ENCODE results near the gene SPRR3. TPM values are rescaled to one million over a fixed set of nuclear protein-coding genes. Genes with fewer than 3 reads are reported as not detected.
A peak's percentile ranks its signal among the peaks of the same experiment; 100 is the strongest.

The SPRR3 gene
- total RNA-seq, 1 donor from 2014 or later, result not detected

DNA sequence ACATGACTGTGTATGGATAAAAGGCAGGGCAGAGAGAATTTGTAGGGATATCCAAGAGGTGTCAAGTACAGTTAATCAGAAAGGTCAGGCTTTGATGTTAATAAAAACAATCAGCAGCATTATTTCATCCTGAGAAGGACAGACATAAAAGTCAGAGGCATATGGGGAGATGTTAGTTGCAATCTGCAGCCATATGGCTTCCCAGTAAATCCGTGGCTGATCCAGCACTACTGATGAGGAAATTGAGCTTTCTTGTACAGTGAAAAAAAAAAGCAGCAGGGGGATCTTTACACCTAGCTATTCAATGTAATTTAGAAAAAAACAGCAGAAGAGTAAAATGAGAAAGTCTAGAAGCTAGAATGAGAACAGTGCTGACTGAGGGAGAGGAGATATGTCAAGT is 27.2 kb downstream of the SPRR3 start:
- no peak for TF ChIP-seq CTCF (IDR thresholded peaks at IDR 0.05; ENCODE audit: unreplicated experiment)
- Mint-ChIP-seq H3K36me3 (ENCODE audit: insufficient read depth) (no peaks in the 10 kb centered on the region), H3K9me3 (ENCODE audit: low read depth) (no peaks in the 10 kb centered on the region), H3K4me3 (ENCODE audit: low read depth) (no peak overlapping the region), H3K27ac (no peak overlapping the region), H3K27me3 (no peaks in the 10 kb centered on the region), H3K4me1 (ENCODE audit: low read depth) (no peaks in the 10 kb centered on the region)
- no peak for DNase-seq (ENCODE audit: low spot score, unreplicated experiment)

DNA sequence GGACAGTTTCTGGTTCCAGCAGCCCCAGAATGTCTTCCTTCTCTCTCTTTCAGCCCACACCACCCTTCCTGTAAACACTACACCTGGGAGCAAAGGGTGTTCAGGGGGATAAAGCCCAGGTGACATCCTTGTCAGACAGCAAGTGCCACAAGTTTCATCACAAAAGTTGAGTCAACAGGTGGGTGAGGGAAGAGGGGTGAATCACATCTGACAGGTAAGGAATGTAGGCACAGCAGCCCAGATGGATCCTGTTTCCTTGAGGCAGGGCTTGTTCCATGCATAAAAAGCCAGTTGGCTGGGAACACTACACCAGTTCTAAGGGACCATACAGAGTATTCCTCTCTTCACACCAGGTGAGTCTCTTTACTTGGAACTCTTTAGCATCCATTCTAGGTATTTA is 29.3 kb downstream of the SPRR3 start, which contains the start of gene SPRR1B:
TSS of gene SPRR1B (plus strand) at position 309 of the 400 bp plus-strand sequence. CDS start 1,143 bp downstream, outside the sequence.
- peaks cover 3% of the 10 kb centered on the region for H3K4me1 Mint-ChIP-seq (ENCODE audit: low read depth)
- TF ChIP-seq CTCF (IDR thresholded peaks at IDR 0.05; ENCODE audit: unreplicated experiment), result no peak
- H3K4me3 Mint-ChIP-seq (ENCODE audit: low read depth), result no peak within 1 kb of the TSS
- DNase-seq (ENCODE audit: low spot score, unreplicated experiment), result no peak
- H3K36me3 Mint-ChIP-seq (ENCODE audit: insufficient read depth), result no peaks in the 10 kb centered on the region
- H3K27ac Mint-ChIP-seq, result no peak within 1 kb of the TSS
- no peaks in the 10 kb centered on the region for H3K27me3 Mint-ChIP-seq
- H3K9me3 Mint-ChIP-seq (ENCODE audit: low read depth), result no peaks in the 10 kb centered on the region

GRCh38 chr1:153032073-153032472 is 30.5 kb downstream of the SPRR3 start:
- H3K4me1 Mint-ChIP-seq (ENCODE audit: low read depth), result peaks cover 3% of the 10 kb centered on the region
- no peaks in the 10 kb centered on the region for H3K36me3 Mint-ChIP-seq (ENCODE audit: insufficient read depth)
- H3K27ac Mint-ChIP-seq, result no peak overlapping the region
- no peak overlapping the region for H3K4me3 Mint-ChIP-seq (ENCODE audit: low read depth)
- no peak for TF ChIP-seq CTCF (IDR thresholded peaks at IDR 0.05; ENCODE audit: unreplicated experiment)
- H3K27me3 Mint-ChIP-seq, result no peaks in the 10 kb centered on the region
- DNase-seq (ENCODE audit: low spot score, unreplicated experiment), result no peak
- no peaks in the 10 kb centered on the region for H3K9me3 Mint-ChIP-seq (ENCODE audit: low read depth)

GRCh38 chr1:153032677-153033308 is 31.2 kb downstream of the SPRR3 start:
- Mint-ChIP-seq H3K4me1 (ENCODE audit: low read depth) (peaks cover 3% of the 10 kb centered on the region), H3K36me3 (ENCODE audit: insufficient read depth) (no peaks in the 10 kb centered on the region), H3K27ac (peak overlapping the region; percentile 7), H3K27me3 (no peaks in the 10 kb centered on the region), H3K9me3 (ENCODE audit: low read depth) (no peaks in the 10 kb centered on the region), H3K4me3 (ENCODE audit: low read depth) (no peak overlapping the region)
- no peak for DNase-seq (ENCODE audit: low spot score, unreplicated experiment)
- peak; percentile 40 for TF ChIP-seq CTCF (IDR thresholded peaks at IDR 0.05; ENCODE audit: unreplicated experiment)

GRCh38 chr1:153035211-153035610 is 33.7 kb downstream of the SPRR3 start:
- DNase-seq (ENCODE audit: low spot score, unreplicated experiment), result no peak
- Mint-ChIP-seq H3K36me3 (ENCODE audit: insufficient read depth) (no peaks in the 10 kb centered on the region), H3K27ac (no peak overlapping the region), H3K4me1 (ENCODE audit: low read depth) (peaks cover 3% of the 10 kb centered on the region), H3K9me3 (ENCODE audit: low read depth) (no peaks in the 10 kb centered on the region), H3K27me3 (no peaks in the 10 kb centered on the region), H3K4me3 (ENCODE audit: low read depth) (no peak overlapping the region)
- TF ChIP-seq CTCF (IDR thresholded peaks at IDR 0.05; ENCODE audit: unreplicated experiment), result no peak
